ENCODE measurements around the gene OCEL1. TPM values are rescaled to one million over a fixed set of nuclear protein-coding genes. Genes with fewer than 3 reads are reported as not detected.

Gene OCEL1
- total and polyA plus RNA-seq, 10 of the 15 experiments (the other 5 are each of a cell fraction or from before 2014, with no cell fraction given): 2.8 to 18.2 (median 7.4) TPM

GRCh38 chr19:17205237-17206140 is 20.5 kb upstream of the OCEL1 start:
- no peaks in the 10 kb centered on the region for H3K79me2 ChIP-seq (ENCODE audit: control insufficient read depth, insufficient read depth, low read length)
- 74% methylated on average over 25 of the region's 27 CpGs for WGBS (ENCODE audit: insufficient coverage, insufficient replicate concordance, low lambda C conversion rate, missing lambda C conversion rate)
- no peak overlapping the region for H3K4me2 ChIP-seq (ENCODE audit: control insufficient read depth, insufficient read depth)
- ChIA-PET SMC1A (ENCODE audit: uncharacterized antibody, unreplicated experiment) (no interaction called here), POLR2A (interaction anchor here (0.5 kb wide), 1 partner anchor 538 kb away, joined by 3 read pairs; no protein-coding TSS in a partner anchor), CTCF (interaction anchor here (0.6 to 2.4 kb wide), 5 partner anchors 9 to 1997 kb away, joined by 3 to 10 read pairs (median 3); partner anchors contain the start of genes ANKLE1, NR2C2AP and USE1), RAD21 (ENCODE audit: unreplicated experiment) (interaction anchor here (1.3 kb wide), 1 partner anchor 55 kb away, joined by 3 read pairs; no protein-coding TSS in a partner anchor)
- H2AFZ ChIP-seq (ENCODE audit: control insufficient read depth, low read depth, low read length): no peak overlapping the region
- no peaks in the 10 kb centered on the region for H4K20me1 ChIP-seq (ENCODE audit: control insufficient read depth, insufficient read depth)
- ATAC-seq: peak; percentile 77
- no peak overlapping the region for H3K27ac ChIP-seq (ENCODE audit: control insufficient read depth, insufficient read depth)
- H3K9ac ChIP-seq (ENCODE audit: control insufficient read depth, insufficient read depth, low read length): no peak overlapping the region
- H3K4me3 ChIP-seq: no peak overlapping the region
- H3K36me3 ChIP-seq (ENCODE audit: control insufficient read depth in 2 of 2, insufficient read depth in 2 of 2, low read length in 1 of 2): peaks cover 10 to 50% of the 10 kb centered on the region in 2 experiments; a peak in 3 of 4 replicates
- no peaks in the 10 kb centered on the region for H3K27me3 ChIP-seq (replicated peaks in 1 of 2; ENCODE audit: control insufficient read depth in 2 of 2, insufficient read depth in 2 of 2, low read length in 1 of 2)
- DNase-seq (ENCODE audit: low read depth, low spot score): no peak
- no peaks in the 10 kb centered on the region for H3K9me3 ChIP-seq (replicated peaks; ENCODE audit: control insufficient read depth, insufficient read depth, low read length)
- intact Hi-C loops (cut with micrococcal nuclease; ENCODE audit: unreplicated experiment) (loop anchor here (1.0 kb wide), 2 partner anchors 77 to 138 kb away; no protein-coding TSS in a partner anchor), in situ Hi-C loops (cut with MboI) (no loop called here)
- no peaks in the 10 kb centered on the region for H3K4me1 ChIP-seq (ENCODE audit: control insufficient read depth, insufficient read depth, low read length)
- no peak for TF ChIP-seq CREB1 (IDR thresholded peaks at IDR 0.05; ENCODE audit: low read depth)
- peak; percentile 57 to 73 (median 71) for TF ChIP-seq CTCF (IDR thresholded peaks at IDR 0.05 in 2 of 3, conservative IDR thresholded peaks at IDR 0.05 in 1 of 3; ENCODE audit: control insufficient read depth in 2 of 3, extremely low read depth in 1 of 3, insufficient read depth in 1 of 3, low read depth in 3 of 3, low read length in 3 of 3)
- no peak for TF ChIP-seq HDAC2 (IDR thresholded peaks at IDR 0.05)
- TF ChIP-seq POLR2A (IDR thresholded peaks at IDR 0.05; ENCODE audit: low read depth, low read length): peak; percentile 60
- no peak; the same call in 1 of the 2 replicates for TF ChIP-seq POLR2AphosphoS5 (IDR thresholded peaks at IDR 0.05; ENCODE audit: low read length)
- no peak for TF ChIP-seq SMARCA5 (IDR thresholded peaks at IDR 0.05)
- no peak for TF ChIP-seq ETV6 (conservative IDR thresholded peaks at IDR 0.05 in 1 of 2, IDR thresholded peaks at IDR 0.05 in 1 of 2; ENCODE audit: borderline replicate concordance in 1 of 2, low read depth in 1 of 2)
- TF ChIP-seq ZSCAN29 (IDR thresholded peaks at IDR 0.05): no peak
- peak; percentile 33 for TF ChIP-seq RAD21 (IDR thresholded peaks at IDR 0.05; ENCODE audit: insufficient read depth, low read depth, low read length)
- TF ChIP-seq HDAC6 (IDR thresholded peaks at IDR 0.05; ENCODE audit: unreplicated experiment): no peak
- no peak for TF ChIP-seq CHD4 (IDR thresholded peaks at IDR 0.05)
- TF ChIP-seq PBX3 (IDR thresholded peaks at IDR 0.05; ENCODE audit: insufficient replicate concordance, low read depth, low read length): no peak
- TF ChIP-seq PKNOX1 (IDR thresholded peaks at IDR 0.05): no peak
- peak; percentile 46; the same call in 1 of the 2 replicates for TF ChIP-seq SMC3 (IDR thresholded peaks at IDR 0.05; ENCODE audit: borderline replicate concordance, low read length)
- no TSS peak for BruUV-seq (replicated peaks)
- no peak for FAIRE-seq
